GM18508 (cell line): ENCODE data around the gene PSME2.

Experiments
- ATAC-seq: cut with Tn5 transposase; IDR thresholded peaks from one replicate; pipeline ENCODE4 v1.9.1; 2021; ENCODE audit warnings: moderate number of reproducible peaks; ENCODE audit not compliant: insufficient read depth, unreplicated experiment

PSME2 gene

GRCh38 chr14:24179961-24180796 lies 33.8 kb upstream of the PSME2 start:
- no peak for ATAC-seq

DNA sequence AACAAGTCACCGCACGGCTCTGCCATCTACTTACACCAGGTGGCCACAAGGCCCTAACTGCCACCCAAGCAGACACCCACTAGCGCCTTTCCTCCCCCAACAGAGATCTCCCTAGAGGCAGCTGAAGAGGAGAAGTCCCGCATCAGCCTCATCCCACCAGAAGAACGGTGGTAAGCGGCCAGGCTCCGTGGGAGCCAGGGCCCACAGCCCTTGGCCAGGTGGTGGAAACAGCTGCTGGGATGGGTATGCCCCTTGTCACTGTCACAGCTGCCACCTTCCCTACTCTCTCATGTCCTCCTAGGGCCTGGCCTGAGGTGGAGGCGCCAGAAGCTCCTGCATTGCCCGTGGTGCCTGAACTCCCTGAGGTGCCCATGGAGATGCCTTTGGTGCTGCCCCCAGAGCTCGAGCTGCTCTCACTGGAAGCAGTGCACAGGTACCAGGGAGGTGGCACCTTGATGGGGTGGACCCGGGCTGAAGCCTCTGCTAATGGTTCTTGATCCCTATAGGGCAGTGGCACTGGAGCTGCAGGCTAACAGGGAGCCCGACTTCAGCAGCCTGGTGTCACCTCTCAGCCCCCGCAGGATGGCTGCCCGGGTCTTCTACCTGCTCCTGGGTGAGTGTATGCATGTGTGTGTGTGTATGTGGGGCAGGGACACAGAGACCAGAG lies 33.0 kb upstream of the PSME2 start:
- ATAC-seq: no peak

- ATAC-seq: no peak
These were observed 32.2 kb upstream of the PSME2 start for GRCh38 chr14:24178399-24179178.

DNA sequence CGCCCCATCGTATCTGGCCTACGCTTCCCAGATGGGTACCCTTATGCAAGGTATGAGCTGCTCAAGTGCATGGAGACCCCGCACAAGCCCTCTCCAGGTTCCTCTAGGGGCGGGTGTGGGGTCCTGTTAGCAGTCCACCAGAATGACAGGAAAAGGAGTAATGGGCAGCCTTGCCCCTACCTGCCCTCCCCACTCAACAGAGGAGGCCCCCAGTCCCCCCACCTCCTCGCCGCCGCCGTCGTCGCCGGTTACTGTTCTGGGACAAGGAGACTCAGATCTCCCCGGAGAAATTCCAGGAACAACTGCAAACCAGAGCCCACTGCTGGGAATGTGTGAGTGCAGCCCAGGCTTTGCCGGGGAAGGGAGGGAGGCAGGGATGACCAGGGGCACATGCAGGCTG lies 31.5 kb upstream of the PSME2 start:
- ATAC-seq: no peak

DNA sequence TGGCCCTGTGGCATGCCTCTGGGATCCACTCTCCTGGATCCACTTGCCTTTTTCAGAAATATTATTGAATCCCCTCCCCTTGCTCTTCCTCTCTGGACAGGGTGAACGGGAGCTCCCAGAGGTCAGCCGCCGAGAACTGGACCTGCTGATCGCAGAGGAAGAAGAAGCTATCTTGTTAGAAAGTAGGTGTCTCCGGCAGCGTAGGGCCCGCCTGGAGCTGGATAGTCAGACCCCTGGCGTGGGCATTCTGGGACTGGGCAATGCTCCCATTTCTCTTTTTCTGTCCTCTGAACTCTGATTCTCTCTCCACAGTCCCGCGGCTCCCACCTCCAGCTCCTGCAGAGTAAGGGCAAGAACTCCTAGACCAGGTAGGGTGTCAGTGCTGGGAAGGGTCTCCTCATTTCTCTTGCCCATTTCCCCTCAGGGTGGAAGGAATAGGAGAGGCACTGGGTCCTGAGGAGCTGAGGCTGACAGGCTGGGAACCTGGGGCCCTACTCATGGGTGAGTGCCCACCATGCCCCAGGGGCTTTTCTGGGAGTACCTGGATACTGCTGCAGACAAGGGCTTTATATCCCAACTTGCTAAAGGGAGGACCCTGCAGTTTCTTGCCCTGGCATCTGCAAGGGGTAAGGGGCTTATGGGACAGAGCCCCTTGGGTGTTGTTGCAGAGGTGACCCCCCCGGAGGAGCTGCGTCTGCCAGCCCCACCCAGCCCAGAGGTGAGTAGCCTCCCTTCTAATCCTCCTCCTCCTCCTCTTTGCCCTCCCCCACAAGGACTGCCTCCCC lies 30.8 kb upstream of the PSME2 start:
- no peak for ATAC-seq

GRCh38 chr14:24176599-24176998 lies 30.2 kb upstream of the PSME2 start:
- ATAC-seq: no peak

GRCh38 chr14:24172871-24173281 lies 26.5 kb upstream of the PSME2 start:
- ATAC-seq: no peak

DNA sequence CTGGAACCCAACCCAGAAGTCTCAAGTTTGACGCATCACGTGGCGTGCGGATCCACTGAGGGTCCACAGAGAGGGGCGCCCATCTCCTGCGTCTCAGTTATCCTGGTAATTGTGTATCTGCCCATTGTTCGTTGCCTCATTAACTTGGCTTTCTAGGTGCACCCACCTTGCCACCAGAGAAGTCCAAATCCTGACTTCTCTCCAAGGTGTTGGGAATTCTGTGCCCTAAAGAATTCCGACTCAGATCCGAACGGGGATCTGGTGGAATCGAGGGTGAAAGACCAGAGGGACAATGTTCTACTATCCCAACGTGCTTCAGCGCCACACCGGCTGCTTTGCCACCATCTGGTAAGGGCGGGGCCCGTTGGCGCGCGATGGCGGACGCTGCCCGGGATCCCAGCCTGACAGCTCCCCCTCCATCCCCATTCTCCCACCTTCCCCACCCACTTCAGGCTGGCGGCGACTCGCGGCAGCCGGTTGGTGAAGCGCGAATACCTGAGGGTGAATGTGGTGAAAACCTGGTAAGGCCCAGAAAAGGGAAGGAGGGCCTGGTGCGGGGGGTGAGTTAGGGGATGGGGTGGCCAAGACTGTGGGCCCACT lies 26.0 kb upstream of the PSME2 start:
- no peak for ATAC-seq

DNA sequence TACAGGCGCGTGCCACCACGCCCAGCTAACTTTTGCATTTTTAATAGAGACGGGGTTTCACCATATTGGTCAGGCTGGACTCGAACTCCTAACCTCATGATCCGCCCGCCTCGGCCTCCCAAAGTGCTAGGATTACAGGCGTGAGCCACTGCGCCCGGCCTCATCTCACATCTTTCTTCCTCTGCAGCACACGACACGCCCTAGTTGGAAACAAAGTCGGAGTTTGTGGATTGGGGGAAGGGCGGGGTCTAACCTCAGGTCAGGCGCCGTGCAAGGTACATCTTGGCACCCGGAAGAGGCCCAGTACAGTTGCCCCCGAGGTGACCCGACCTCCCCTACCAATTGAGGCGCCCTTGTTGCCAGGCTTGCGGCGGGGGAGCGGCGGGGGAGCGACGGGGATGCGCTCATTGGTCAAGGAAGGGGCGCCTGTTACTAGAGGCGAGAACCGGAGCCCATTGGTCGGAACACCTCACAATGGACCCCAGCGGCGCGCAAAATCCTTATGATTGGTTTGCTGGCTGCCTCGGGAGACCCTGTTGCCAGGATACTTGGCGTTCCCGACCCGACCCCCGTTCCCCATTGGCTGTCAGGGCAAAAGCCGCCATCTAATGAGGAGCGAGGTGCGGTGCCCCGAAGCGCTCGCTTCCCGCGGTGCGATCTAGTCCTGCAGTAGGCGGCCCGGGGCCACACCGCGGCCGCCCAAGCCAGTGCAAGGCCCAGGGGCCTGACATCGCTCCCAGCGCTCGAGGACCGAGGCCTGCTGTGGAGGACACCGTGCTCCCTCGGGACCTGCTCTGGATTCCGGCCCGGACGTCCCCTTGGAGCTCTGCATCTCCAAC lies 25.2 kb upstream of the PSME2 start, which contains the start of gene REC8:
Gene REC8, plus strand, starts transcription at position 659 of the 839 bp plus-strand sequence. CDS start 473 bp downstream, outside the sequence.
- peak; percentile 61 for ATAC-seq

DNA sequence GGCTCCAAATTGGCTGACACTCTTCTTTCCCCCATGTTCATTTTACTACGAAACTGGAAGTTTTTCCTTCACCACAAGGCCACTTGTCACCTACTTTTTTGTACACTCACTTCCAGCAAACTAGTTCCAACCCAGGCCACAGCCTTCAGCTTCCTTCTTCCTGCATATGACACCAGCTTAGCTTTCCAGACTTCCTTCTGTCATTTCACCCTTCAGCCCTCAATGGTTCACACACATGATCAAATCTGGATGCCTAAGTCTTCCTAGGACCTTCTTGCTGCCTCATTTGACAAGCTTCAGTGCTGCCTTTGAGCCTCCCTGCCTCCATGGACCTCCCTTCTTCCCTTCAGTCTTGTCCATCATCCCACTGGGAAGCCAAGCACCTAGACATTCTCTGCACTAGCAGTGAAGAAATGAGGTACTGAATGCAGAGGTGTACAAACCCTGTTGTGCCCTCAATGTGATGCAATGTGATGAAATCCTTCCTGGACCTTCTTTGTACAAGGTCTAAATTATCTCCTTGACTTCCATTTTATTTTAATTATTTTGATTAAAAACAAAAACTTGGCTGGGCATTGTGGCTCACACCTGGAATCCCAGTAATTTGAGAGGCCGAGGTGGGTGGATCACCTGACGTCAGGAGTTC lies 21.2 kb upstream of the PSME2 start:
- no peak for ATAC-seq

GRCh38 chr14:24165785-24166184 lies 19.4 kb upstream of the PSME2 start:
- no peak for ATAC-seq

GRCh38 chr14:24164518-24164991 lies 18.1 kb upstream of the PSME2 start:
- no peak for ATAC-seq

GRCh38 chr14:24162093-24162492 lies 15.7 kb upstream of the PSME2 start:
- ATAC-seq: no peak

- ATAC-seq: peak; percentile 56
These were observed 14.7 kb upstream of the PSME2 start, which contains the start of gene IRF9 for GRCh38 chr14:24160850-24161804. Gene IRF9 (plus strand): TSS chr14:24161265. CDS start chr14:24162145, 880 bp downstream.

- no peak for ATAC-seq
These were observed 14.1 kb upstream of the PSME2 start for GRCh38 chr14:24160499-24160849.

GRCh38 chr14:24159777-24160498 lies 13.5 kb upstream of the PSME2 start:
- no peak for ATAC-seq
